GM23338 (cell line): Measurements from ENCODE around the gene PXMP4. TPM values are rescaled to one million over a fixed set of nuclear protein-coding genes. Genes with fewer than 3 reads are reported as not detected.

Source experiments
- ATAC-seq: fragments of 200-7000 bp; cut with Tn5 transposase; 3 replicates; pipeline ENCODE4 v1.9.1; 2020
- DNase-seq: peaks from one replicate; pipeline ENCODE4 v3.0.0-alpha.2; 2015; ENCODE audit warnings: low spot score
- H2AFZ ChIP-seq: fragments of 200-600 bp; sonication (generic); 2 replicates; pipeline ENCODE4 v1.8.0; 2016; ENCODE audit warnings: antibody characterized with exemption, mild to moderate bottlenecking, moderate library complexity
- H3F3A ChIP-seq: fragments of 200-600 bp; sonication (generic); replicated peaks from 2 replicates; pipeline ENCODE4 v1.8.0; 2017; ENCODE audit warnings: antibody characterized with exemption, mixed run types, low read depth
- H3K27ac ChIP-seq: fragments of 200-600 bp; sonication (generic); 2 replicates; pipeline ENCODE4 v1.6.1; 2016; ENCODE audit warnings: low read depth
- H3K27me3 ChIP-seq: fragments of 200-600 bp; sonication (generic); 2 replicates; pipeline ENCODE4 v1.8.0; 2016; ENCODE audit warnings: mild to moderate bottlenecking, mixed run types, moderate library complexity; ENCODE audit not compliant: insufficient read depth
- H3K36me3 ChIP-seq: fragments of 200-600 bp; sonication (generic); 2 replicates; pipeline ENCODE4 v1.8.0; 2016; ENCODE audit warnings: mild to moderate bottlenecking; ENCODE audit not compliant: insufficient read depth
- H3K4me1 ChIP-seq: fragments of 200-600 bp; sonication (generic); 2 replicates; pipeline ENCODE4 v1.8.0; 2016; ENCODE audit warnings: mild to moderate bottlenecking, moderate library complexity; ENCODE audit not compliant: insufficient read depth
- H3K4me2 ChIP-seq: fragments of 200-600 bp; sonication (generic); 2 replicates; pipeline ENCODE4 v1.7.1; 2017; ENCODE audit warnings: mixed run types
- H3K4me3 ChIP-seq: fragments of 200-600 bp; sonication (generic); 2 replicates; pipeline ENCODE4 v1.6.1; 2016; ENCODE audit warnings: mixed run types
- H3K79me2 ChIP-seq: fragments of 200-600 bp; sonication (generic); replicated peaks from 2 replicates; pipeline ENCODE4 v1.8.0; 2017; ENCODE audit warnings: mild to moderate bottlenecking; ENCODE audit not compliant: insufficient read depth
- H3K9me2 ChIP-seq: fragments of 200-600 bp; sonication (generic); 2 replicates; pipeline ENCODE4 v1.8.0; 2017; ENCODE audit not compliant: insufficient read depth
- H4K20me1 ChIP-seq: fragments of 200-600 bp; sonication (generic); replicated peaks from 2 replicates; pipeline ENCODE4 v1.8.0; 2017; ENCODE audit warnings: mild to moderate bottlenecking; ENCODE audit not compliant: insufficient read depth
- H3K27ac Mint-ChIP-seq: 2 replicates; pipeline ENCODE4 v1.8.0; 2020; ENCODE audit warnings: inconsistent platforms, mild to moderate bottlenecking, moderate library complexity, mixed read lengths
- H3K27me3 Mint-ChIP-seq: 3 replicates; pipeline ENCODE4 v1.8.0; 2022; ENCODE audit warnings: low read depth, mild to moderate bottlenecking, moderate library complexity, mixed read lengths, inconsistent platforms; ENCODE audit not compliant: insufficient read depth, poor library complexity
- H3K36me3 Mint-ChIP-seq: 3 replicates; pipeline ENCODE4 v1.8.0; 2021; ENCODE audit warnings: low read depth, mild to moderate bottlenecking, inconsistent platforms, moderate library complexity, mixed read lengths
- H3K4me1 Mint-ChIP-seq: 3 replicates; pipeline ENCODE4 v1.8.0; 2020; ENCODE audit warnings: mild to moderate bottlenecking, inconsistent platforms, mixed read lengths
- H3K4me3 Mint-ChIP-seq: 3 replicates; pipeline ENCODE4 v1.8.0; 2021; ENCODE audit warnings: moderate library complexity, mild to moderate bottlenecking, inconsistent platforms, mixed read lengths
- H3K9me3 Mint-ChIP-seq: 3 replicates; pipeline ENCODE4 v1.8.0; 2020; ENCODE audit warnings: moderate library complexity, mild to moderate bottlenecking, inconsistent platforms, mixed read lengths
- CREB1 ChIP-seq: fragments of 250-450 bp; sonication (Bioruptor Pico); IDR thresholded peaks from 2 replicates; pipeline ENCODE4 v1.5.0; 2020; ENCODE audit warnings: low read depth, mild to moderate bottlenecking, moderate library complexity
- EZH2 ChIP-seq: fragments of 200-600 bp; sonication (generic); IDR thresholded peaks from one replicate; pipeline ENCODE4 v1.8.0; 2017; ENCODE audit warnings: antibody characterized with exemption, mild to moderate bottlenecking, low read depth; ENCODE audit not compliant: unreplicated experiment
- EZH2phosphoT487 ChIP-seq: fragments of 200-600 bp; sonication (generic); IDR thresholded peaks from one replicate; pipeline ENCODE4 v1.8.1; 2018; ENCODE audit warnings: antibody characterized with exemption; ENCODE audit not compliant: unreplicated experiment
- JUNB ChIP-seq: IDR thresholded peaks from one replicate; pipeline ENCODE4 v1.6.1; 2016; ENCODE audit warnings: antibody characterized with exemption; ENCODE audit not compliant: unreplicated experiment
- NANOG ChIP-seq: IDR thresholded peaks from 2 replicates; pipeline ENCODE4 v1.6.1; 2016; ENCODE audit warnings: antibody characterized with exemption, borderline replicate concordance
- POLR2AphosphoS5 ChIP-seq: IDR thresholded peaks from 2 replicates; pipeline ENCODE4 v1.6.1; 2016; ENCODE audit warnings: antibody characterized with exemption, low read depth
- STAT1 ChIP-seq: IDR thresholded peaks from one replicate; pipeline ENCODE4 v1.6.1; 2016; ENCODE audit warnings: antibody characterized with exemption; ENCODE audit not compliant: unreplicated experiment
- ZNF114 ChIP-seq: fragments of 250-450 bp; sonication (Bioruptor Pico); IDR thresholded peaks from 2 replicates; pipeline ENCODE4 v1.5.0; 2020; ENCODE audit warnings: mild to moderate bottlenecking, moderate library complexity
- ZNF331 ChIP-seq: fragments of 250-450 bp; sonication (Bioruptor Pico); IDR thresholded peaks from 2 replicates; pipeline ENCODE4 v1.5.0; 2020; ENCODE audit warnings: low read depth, mild to moderate bottlenecking, moderate library complexity
- polyA plus RNA-seq: library from polyadenylated mRNA; unstranded; fragments of >200 nt; fragmentation: Nextera tagmentation; extraction: Ambion mirVana; gene quantifications from 2 replicates; pipeline ENCODE4 v1.2.1, GENCODE V29; 2016
- total RNA-seq: library from RNA; depleted of rRNA; stranded (reverse); fragments of >200 nt; shearing (Covaris generic); gene quantifications from 2 replicates; pipeline ENCODE4 v1.2.3, GENCODE V29; 2014
- TF ChIP-seq, protein P1 (sequence below): fragments of 250-450 bp; sonication (Bioruptor Pico); IDR thresholded peaks from 2 replicates; pipeline ENCODE4 v1.5.0; 2020; ENCODE audit warnings: mild to moderate bottlenecking, moderate library complexity
- TF ChIP-seq, protein P2 (sequence below): IDR thresholded peaks from one replicate; pipeline ENCODE4 v1.6.1; 2018; ENCODE audit warnings: antibody characterized with exemption; ENCODE audit not compliant: unreplicated experiment
- TF ChIP-seq, protein P3 (sequence below), 2 experiments: fragments of 200-600 bp in 1 of 2; sonication (generic) in 1 of 2; conservative IDR thresholded peaks; 2 replicates each; pipeline versions ENCODE4 v1.5.1 to v1.6.1; 2016 to 2017; ENCODE audit warnings: antibody characterized with exemption in 2 of 2, low read depth in 2 of 2, mild to moderate bottlenecking in 2 of 2, moderate library complexity in 1 of 2
- TF ChIP-seq, protein P4 (sequence below): IDR thresholded peaks from 2 replicates; pipeline ENCODE4 v1.6.1; 2016; ENCODE audit warnings: antibody characterized with exemption

The PXMP4 gene
- total and polyA plus RNA-seq, 2 experiments from 2014 or later, result 1.2 to 3.5 TPM

DNA sequence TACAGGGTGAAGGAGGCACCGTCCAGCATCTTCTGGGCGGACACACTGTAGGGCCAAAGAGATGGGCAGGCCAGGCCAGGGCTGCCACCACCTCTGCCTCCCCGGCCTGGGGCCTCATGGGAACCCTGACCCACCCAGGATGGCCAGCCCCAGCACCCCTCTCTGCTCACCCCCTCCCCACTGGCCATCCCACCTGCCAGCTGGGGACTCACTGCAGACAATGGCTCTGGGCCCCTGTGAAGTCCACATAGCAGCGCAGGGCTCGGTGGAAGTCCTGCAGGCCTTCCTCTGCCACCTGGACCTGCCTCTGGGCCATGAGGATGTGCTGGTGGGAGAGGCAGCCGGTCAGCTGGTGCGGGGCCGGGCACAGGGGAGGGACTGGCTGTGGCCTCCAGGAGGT is 61.6 kb downstream of the PXMP4 start (continued):
- TF ChIP-seq, protein P1, sequence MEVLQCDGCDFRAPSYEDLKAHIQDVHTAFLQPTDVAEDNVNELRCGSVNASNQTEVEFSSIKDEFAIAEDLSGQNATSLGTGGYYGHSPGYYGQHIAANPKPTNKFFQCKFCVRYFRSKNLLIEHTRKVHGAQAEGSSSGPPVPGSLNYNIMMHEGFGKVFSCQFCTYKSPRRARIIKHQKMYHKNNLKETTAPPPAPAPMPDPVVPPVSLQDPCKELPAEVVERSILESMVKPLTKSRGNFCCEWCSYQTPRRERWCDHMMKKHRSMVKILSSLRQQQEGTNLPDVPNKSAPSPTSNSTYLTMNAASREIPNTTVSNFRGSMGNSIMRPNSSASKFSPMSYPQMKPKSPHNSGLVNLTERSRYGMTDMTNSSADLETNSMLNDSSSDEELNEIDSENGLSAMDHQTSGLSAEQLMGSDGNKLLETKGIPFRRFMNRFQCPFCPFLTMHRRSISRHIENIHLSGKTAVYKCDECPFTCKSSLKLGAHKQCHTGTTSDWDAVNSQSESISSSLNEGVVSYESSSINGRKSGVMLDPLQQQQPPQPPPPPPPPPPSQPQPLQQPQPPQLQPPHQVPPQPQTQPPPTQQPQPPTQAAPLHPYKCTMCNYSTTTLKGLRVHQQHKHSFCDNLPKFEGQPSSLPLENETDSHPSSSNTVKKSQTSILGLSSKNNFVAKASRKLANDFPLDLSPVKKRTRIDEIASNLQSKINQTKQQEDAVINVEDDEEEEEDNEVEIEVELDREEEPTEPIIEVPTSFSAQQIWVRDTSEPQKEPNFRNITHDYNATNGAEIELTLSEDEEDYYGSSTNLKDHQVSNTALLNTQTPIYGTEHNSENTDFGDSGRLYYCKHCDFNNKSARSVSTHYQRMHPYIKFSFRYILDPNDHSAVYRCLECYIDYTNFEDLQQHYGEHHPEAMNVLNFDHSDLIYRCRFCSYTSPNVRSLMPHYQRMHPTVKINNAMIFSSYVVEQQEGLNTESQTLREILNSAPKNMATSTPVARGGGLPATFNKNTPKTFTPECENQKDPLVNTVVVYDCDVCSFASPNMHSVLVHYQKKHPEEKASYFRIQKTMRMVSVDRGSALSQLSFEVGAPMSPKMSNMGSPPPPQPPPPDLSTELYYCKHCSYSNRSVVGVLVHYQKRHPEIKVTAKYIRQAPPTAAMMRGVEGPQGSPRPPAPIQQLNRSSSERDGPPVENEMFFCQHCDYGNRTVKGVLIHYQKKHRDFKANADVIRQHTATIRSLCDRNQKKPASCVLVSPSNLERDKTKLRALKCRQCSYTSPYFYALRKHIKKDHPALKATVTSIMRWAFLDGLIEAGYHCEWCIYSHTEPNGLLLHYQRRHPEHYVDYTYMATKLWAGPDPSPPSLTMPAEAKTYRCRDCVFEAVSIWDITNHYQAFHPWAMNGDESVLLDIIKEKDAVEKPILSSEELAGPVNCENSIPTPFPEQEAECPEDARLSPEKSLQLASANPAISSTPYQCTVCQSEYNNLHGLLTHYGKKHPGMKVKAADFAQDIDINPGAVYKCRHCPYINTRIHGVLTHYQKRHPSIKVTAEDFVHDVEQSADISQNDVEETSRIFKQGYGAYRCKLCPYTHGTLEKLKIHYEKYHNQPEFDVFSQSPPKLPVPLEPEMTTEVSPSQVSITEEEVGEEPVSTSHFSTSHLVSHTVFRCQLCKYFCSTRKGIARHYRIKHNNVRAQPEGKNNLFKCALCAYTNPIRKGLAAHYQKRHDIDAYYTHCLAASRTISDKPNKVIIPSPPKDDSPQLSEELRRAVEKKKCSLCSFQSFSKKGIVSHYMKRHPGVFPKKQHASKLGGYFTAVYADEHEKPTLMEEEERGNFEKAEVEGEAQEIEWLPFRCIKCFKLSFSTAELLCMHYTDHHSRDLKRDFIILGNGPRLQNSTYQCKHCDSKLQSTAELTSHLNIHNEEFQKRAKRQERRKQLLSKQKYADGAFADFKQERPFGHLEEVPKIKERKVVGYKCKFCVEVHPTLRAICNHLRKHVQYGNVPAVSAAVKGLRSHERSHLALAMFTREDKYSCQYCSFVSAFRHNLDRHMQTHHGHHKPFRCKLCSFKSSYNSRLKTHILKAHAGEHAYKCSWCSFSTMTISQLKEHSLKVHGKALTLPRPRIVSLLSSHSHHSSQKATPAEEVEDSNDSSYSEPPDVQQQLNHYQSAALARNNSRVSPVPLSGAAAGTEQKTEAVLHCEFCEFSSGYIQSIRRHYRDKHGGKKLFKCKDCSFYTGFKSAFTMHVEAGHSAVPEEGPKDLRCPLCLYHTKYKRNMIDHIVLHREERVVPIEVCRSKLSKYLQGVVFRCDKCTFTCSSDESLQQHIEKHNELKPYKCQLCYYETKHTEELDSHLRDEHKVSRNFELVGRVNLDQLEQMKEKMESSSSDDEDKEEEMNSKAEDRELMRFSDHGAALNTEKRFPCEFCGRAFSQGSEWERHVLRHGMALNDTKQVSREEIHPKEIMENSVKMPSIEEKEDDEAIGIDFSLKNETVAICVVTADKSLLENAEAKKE (CRISPR knock-in tag), result no peak
- TF ChIP-seq NANOG (no peak), CREB1 (CRISPR knock-in tag) (no peak), STAT1 (no peak), EZH2 (no peak), ZNF114 (CRISPR knock-in tag) (no peak), JUNB (no peak)

DNA sequence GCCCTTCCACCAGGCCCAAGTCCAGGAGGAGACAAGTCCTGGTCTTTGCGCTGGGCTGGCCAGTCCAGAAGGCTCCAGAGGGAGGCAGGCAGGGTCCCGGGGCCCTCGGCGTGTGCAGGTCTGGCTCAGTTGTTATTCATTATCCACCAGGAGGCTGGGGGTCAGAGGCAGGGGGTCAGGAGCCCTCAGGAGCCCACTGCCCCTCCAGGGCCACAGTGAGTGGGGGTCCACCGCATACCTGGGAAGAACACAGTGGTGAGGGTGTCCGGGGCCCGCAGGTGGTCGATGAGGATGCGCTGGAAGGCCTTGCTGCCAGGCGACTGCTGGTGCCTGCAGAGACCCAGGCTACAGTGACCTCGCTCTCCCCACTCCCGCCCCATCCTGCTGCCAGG is 62.4 kb downstream of the PXMP4 start:
- Histone ChIP-seq H3K27me3 (0 out of 2 replicates have a peak, but pooled peaks cover 3% of the 10 kb centered on the region), H3K36me3 (no peaks in the 10 kb centered on the region), H3F3A (no peaks in the 10 kb centered on the region), H3K4me1 (no peaks in the 10 kb centered on the region), H3K79me2 (no peaks in the 10 kb centered on the region), H4K20me1 (no peaks in the 10 kb centered on the region; the same call in 1 of the 2 replicates), H3K9me2 (no peaks in the 10 kb centered on the region), H3K4me2 (no peak overlapping the region), H2AFZ (no peak overlapping the region), H3K27ac (no peak overlapping the region), H3K4me3 (no peak overlapping the region)
- peaks cover 13% of the 10 kb centered on the region for H3K27me3 Mint-ChIP-seq
- no peak overlapping the region for H3K27ac Mint-ChIP-seq
- no peak overlapping the region for H3K4me3 Mint-ChIP-seq
- H3K36me3 Mint-ChIP-seq, result no peaks in the 10 kb centered on the region; the same call in 2 of the 3 replicates
- ATAC-seq, result no peak
- DNase-seq, result no peak
- H3K4me1 Mint-ChIP-seq, result peaks cover 18% of the 10 kb centered on the region
- H3K9me3 Mint-ChIP-seq, result no peaks in the 10 kb centered on the region; the same call in 2 of the 3 replicates
- TF ChIP-seq ZNF114 (CRISPR knock-in tag), result no peak
- no peak for TF ChIP-seq EZH2phosphoT487
- TF ChIP-seq CREB1 (CRISPR knock-in tag), result no peak
- no peak for TF ChIP-seq NANOG
- TF ChIP-seq, protein P2, sequence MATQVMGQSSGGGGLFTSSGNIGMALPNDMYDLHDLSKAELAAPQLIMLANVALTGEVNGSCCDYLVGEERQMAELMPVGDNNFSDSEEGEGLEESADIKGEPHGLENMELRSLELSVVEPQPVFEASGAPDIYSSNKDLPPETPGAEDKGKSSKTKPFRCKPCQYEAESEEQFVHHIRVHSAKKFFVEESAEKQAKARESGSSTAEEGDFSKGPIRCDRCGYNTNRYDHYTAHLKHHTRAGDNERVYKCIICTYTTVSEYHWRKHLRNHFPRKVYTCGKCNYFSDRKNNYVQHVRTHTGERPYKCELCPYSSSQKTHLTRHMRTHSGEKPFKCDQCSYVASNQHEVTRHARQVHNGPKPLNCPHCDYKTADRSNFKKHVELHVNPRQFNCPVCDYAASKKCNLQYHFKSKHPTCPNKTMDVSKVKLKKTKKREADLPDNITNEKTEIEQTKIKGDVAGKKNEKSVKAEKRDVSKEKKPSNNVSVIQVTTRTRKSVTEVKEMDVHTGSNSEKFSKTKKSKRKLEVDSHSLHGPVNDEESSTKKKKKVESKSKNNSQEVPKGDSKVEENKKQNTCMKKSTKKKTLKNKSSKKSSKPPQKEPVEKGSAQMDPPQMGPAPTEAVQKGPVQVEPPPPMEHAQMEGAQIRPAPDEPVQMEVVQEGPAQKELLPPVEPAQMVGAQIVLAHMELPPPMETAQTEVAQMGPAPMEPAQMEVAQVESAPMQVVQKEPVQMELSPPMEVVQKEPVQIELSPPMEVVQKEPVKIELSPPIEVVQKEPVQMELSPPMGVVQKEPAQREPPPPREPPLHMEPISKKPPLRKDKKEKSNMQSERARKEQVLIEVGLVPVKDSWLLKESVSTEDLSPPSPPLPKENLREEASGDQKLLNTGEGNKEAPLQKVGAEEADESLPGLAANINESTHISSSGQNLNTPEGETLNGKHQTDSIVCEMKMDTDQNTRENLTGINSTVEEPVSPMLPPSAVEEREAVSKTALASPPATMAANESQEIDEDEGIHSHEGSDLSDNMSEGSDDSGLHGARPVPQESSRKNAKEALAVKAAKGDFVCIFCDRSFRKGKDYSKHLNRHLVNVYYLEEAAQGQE, result no peak
- TF ChIP-seq EZH2, result no peak
- TF ChIP-seq, protein P3, sequence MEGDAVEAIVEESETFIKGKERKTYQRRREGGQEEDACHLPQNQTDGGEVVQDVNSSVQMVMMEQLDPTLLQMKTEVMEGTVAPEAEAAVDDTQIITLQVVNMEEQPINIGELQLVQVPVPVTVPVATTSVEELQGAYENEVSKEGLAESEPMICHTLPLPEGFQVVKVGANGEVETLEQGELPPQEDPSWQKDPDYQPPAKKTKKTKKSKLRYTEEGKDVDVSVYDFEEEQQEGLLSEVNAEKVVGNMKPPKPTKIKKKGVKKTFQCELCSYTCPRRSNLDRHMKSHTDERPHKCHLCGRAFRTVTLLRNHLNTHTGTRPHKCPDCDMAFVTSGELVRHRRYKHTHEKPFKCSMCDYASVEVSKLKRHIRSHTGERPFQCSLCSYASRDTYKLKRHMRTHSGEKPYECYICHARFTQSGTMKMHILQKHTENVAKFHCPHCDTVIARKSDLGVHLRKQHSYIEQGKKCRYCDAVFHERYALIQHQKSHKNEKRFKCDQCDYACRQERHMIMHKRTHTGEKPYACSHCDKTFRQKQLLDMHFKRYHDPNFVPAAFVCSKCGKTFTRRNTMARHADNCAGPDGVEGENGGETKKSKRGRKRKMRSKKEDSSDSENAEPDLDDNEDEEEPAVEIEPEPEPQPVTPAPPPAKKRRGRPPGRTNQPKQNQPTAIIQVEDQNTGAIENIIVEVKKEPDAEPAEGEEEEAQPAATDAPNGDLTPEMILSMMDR (conservative IDR thresholded peaks at IDR 0.05; ENCODE audit: low read depth in 2 of 2), result no peak
- TF ChIP-seq POLR2AphosphoS5, result no peak
- no peak for TF ChIP-seq STAT1
- no peak for TF ChIP-seq ZNF331
- TF ChIP-seq, protein P4, sequence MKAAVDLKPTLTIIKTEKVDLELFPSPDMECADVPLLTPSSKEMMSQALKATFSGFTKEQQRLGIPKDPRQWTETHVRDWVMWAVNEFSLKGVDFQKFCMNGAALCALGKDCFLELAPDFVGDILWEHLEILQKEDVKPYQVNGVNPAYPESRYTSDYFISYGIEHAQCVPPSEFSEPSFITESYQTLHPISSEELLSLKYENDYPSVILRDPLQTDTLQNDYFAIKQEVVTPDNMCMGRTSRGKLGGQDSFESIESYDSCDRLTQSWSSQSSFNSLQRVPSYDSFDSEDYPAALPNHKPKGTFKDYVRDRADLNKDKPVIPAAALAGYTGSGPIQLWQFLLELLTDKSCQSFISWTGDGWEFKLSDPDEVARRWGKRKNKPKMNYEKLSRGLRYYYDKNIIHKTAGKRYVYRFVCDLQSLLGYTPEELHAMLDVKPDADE, result no peak
- no peak for TF ChIP-seq JUNB
